Urothelium cell line (cell line): ENCODE results near the gene MESD.
"Not testable (repeated sequence)": the region's sequence is repeated elsewhere in the genome, so short reads cannot be mapped to it uniquely, and the experiment has no call there.

Experiments
- DNase-seq: peaks from one replicate; pipeline ENCODE4 v3.0.0; 2011; ENCODE audit warnings: low spot score, mixed read lengths
- FAIRE-seq: peaks from 2 replicates; lab custom pipeline; 2011; peaks lifted over from hg19 to GRCh38; lab: Jason Lieb, UNC

The MESD gene

GRCh38 chr15:80967451-80967850 is 22.2 kb downstream of the MESD start:
- FAIRE-seq (no peak), DNase-seq (peak; percentile 59)

GRCh38 chr15:80966431-80967197 is 23.0 kb downstream of the MESD start:
- FAIRE-seq (no peak), DNase-seq (no peak)

GRCh38 chr15:80965454-80965853 is 24.2 kb downstream of the MESD start:
- not testable (repeated sequence) for DNase-seq, FAIRE-seq

- no peak for DNase-seq
- no peak for FAIRE-seq
These were observed 30.7 kb downstream of the MESD start for GRCh38 chr15:80958818-80959495.

GRCh38 chr15:80957976-80958375 is 31.6 kb downstream of the MESD start:
- FAIRE-seq: no peak
- DNase-seq: peak; percentile 24

GRCh38 chr15:80957556-80957955 is 32.1 kb downstream of the MESD start:
- FAIRE-seq: no peak
- peak; percentile 29 for DNase-seq

- DNase-seq: peak; percentile 78
These were observed 33.8 kb downstream of the MESD start for GRCh38 chr15:80955571-80956452.

GRCh38 chr15:80953953-80954778 is 35.5 kb downstream of the MESD start:
- DNase-seq: peak; percentile 31
- no peak for FAIRE-seq

More at GRCh38 chr15:80955571-80956452, 33.8 kb downstream of the MESD start:
- not testable (repeated sequence) for FAIRE-seq

GRCh38 chr15:80953001-80953952 is 36.3 kb downstream of the MESD start:
- no peak for FAIRE-seq
- no peak for DNase-seq

- FAIRE-seq: no peak
- DNase-seq: no peak
These were observed 37.7 kb downstream of the MESD start for GRCh38 chr15:80951941-80952340.

GRCh38 chr15:80950291-80951078 is 39.1 kb downstream of the MESD start:
- FAIRE-seq (no peak), DNase-seq (no peak)

GRCh38 chr15:80949756-80950155 is 39.9 kb downstream of the MESD start:
- no peak for FAIRE-seq

GRCh38 chr15:80948651-80949292 is 40.8 kb downstream of the MESD start:
- DNase-seq (no peak), FAIRE-seq (no peak)

More at GRCh38 chr15:80949756-80950155, 39.9 kb downstream of the MESD start:
- DNase-seq: no peak

GRCh38 chr15:80946576-80946975 is 43.0 kb downstream of the MESD start:
- no peak for DNase-seq
- no peak for FAIRE-seq

GRCh38 chr15:80945605-80946004 is 44.0 kb downstream of the MESD start:
- no peak for FAIRE-seq
- no peak for DNase-seq

- no peak for FAIRE-seq
- DNase-seq: no peak
These were observed 44.8 kb downstream of the MESD start for GRCh38 chr15:80944818-80945217.

- DNase-seq: no peak
- no peak for FAIRE-seq
These were observed 46.7 kb downstream of the MESD start for GRCh38 chr15:80942746-80943565.
